Activated CD4-positive, alpha-beta memory T cell treated with anti-CD3 and anti-CD28 coated beads, Interleukin-2, amount 10 ng/mL, durations not matched to agents 7 days and 5 days (primary cell): ENCODE measurements around the gene ACSL3. TPM values are rescaled to one million over a fixed set of nuclear protein-coding genes. Genes with fewer than 3 reads are reported as not detected.

ENCODE experiments used
- CTCF ChIA-PET: fragments of 350-600 bp; sonication (Branson Sonifier 250); formaldehyde crosslinking; loops from one replicate; lab custom pipeline; 2021; ENCODE audit warnings: antibody characterized with exemption, inconsistent platforms; lab: Charles Lee
- POLR2A ChIA-PET: fragments of 350-600 bp; sonication (Branson Sonifier 250); formaldehyde crosslinking; loops from one replicate; lab custom pipeline; 2021; ENCODE audit warnings: antibody characterized with exemption; lab: Charles Lee
- DNase-seq: peaks from one replicate; pipeline ENCODE4 v3.0.0-alpha.2; 2020
- H3K27ac Mint-ChIP-seq: one replicate; pipeline ENCODE4 v1.8.0; 2021; ENCODE audit warnings: mild to moderate bottlenecking, mixed read lengths
- H3K27me3 Mint-ChIP-seq: one replicate; pipeline ENCODE4 v1.8.0; 2021; ENCODE audit warnings: mixed read lengths
- H3K36me3 Mint-ChIP-seq: one replicate; pipeline ENCODE4 v1.8.0; 2021; ENCODE audit warnings: low read depth, mixed read lengths
- H3K4me1 Mint-ChIP-seq: one replicate; pipeline ENCODE4 v1.8.0; 2021; ENCODE audit warnings: mixed read lengths
- H3K4me3 Mint-ChIP-seq: one replicate; pipeline ENCODE4 v1.8.0; 2021; ENCODE audit warnings: mild to moderate bottlenecking, mixed read lengths
- H3K9me3 Mint-ChIP-seq: one replicate; pipeline ENCODE4 v1.8.0; 2021; ENCODE audit warnings: mixed read lengths
- total RNA-seq, 2 experiments: library from RNA; stranded (reverse); gene quantifications; one replicate each; pipeline ENCODE4 v1.2.3, GENCODE V29; 2021

Gene ACSL3
- total RNA-seq, 2 experiments from 2014 or later = 49.5 to 57.2 TPM

DNA sequence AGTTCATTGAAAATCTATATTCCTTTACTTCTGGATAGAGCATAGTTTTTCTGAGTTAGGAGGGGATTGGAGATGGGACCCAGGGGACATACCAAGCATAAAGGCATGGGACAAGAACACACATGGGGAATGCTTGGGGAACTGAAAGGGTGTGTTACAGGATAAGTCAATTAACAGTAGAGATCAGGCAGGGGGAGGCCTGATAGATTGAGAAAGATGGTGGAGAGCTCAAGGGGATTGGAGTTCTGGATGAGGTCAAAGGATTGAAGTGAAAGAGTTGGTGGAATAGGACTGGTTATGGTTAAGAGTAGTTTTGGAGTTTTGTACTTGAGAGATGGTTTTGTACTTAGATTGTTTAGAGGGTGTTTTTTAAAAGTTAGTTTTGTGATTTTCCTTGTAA, 16.1 kb downstream of the ACSL3 start:
- Mint-ChIP-seq H3K9me3 (no peaks in the 10 kb centered on the region), H3K36me3 (no peaks in the 10 kb centered on the region), H3K27ac (no peak overlapping the region), H3K27me3 (no peaks in the 10 kb centered on the region), H3K4me3 (no peak overlapping the region), H3K4me1 (peaks cover 11% of the 10 kb centered on the region)
- POLR2A ChIA-PET = interaction anchor here (1.6 kb wide), 1 partner anchor 15 kb away, joined by 5 read pairs; no protein-coding TSS in a partner anchor
- no peak for DNase-seq
- CTCF ChIA-PET = no interaction called here

DNA sequence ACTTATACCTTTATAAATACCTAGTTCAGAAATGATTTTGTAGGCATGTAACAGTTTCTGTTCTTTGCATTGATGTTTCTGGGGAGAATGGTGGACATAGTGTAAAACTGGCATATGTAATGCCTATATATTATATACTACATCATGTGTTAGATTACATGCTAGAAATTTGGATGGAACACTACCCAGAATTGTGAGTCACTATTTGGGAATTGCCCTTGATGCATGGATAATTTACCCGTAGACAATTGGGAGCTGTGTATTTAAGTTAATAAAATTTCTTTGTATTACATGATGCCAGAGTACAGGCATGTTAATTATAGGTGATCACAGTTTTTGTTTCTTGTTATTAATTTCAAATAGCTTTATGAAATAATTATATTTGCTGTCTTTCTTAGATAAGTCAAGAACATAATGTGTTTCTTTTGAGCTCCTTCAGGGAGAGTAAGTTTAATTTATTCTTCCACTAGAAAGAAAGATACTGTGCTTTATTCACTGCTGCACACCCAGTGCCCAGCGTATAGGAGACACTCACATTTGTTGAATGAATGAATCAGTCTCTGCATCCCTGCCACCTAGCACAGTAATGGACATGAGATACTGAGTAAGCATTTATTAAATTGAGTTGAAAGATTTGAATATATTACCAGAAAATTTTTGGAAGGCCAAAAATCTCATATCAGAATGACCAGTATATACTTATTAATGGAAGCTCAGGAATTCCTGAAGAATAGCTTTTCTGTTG, 16.9 kb downstream of the ACSL3 start:
- POLR2A ChIA-PET = interaction anchor here (1.6 kb wide), 1 partner anchor 16 kb away, joined by 5 read pairs; no protein-coding TSS in a partner anchor
- Mint-ChIP-seq H3K27me3 (no peaks in the 10 kb centered on the region), H3K9me3 (no peaks in the 10 kb centered on the region), H3K4me3 (no peak overlapping the region), H3K36me3 (no peaks in the 10 kb centered on the region), H3K4me1 (peaks cover 11% of the 10 kb centered on the region), H3K27ac (no peak overlapping the region)
- CTCF ChIA-PET = interaction anchor here (0.7 to 1.3 kb wide), 5 partner anchors 10 to 61 kb away, joined by 3 read pairs; no protein-coding TSS in a partner anchor
- no peak for DNase-seq

DNA sequence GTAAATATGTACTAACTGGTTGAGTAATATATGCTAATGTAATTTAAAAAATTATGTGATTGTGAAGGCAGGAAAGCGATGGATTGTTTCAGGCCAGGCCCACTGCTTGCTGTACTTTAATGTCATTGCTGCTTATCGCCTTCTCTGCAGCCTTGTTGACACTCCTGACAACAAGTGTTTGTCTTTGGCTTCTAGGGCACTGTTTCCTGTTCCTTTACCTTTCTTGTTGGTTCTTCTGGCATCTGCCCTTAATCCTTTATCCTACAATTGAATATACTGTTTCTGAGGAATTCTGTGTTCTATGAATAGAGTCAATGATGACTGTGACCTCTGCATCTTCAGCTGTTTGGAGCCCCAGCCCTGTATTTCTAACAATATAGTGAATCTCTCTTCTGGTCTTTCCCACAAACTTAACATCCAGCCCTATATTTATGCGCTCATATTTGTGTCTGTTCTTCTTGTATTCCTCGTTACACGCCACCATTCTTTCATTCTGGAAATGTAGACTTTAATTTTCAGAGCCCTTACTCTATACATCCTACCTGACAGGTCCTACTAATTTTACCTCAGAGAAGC, 17.6 kb downstream of the ACSL3 start:
- no peak overlapping the region for H3K27ac Mint-ChIP-seq
- no peak for DNase-seq
- H3K27me3 Mint-ChIP-seq = no peaks in the 10 kb centered on the region
- peaks cover 11% of the 10 kb centered on the region for H3K4me1 Mint-ChIP-seq
- H3K9me3 Mint-ChIP-seq = no peaks in the 10 kb centered on the region
- ChIA-PET CTCF (interaction anchor here (0.9 to 1.3 kb wide), 4 partner anchors 10 to 30 kb away, joined by 3 read pairs; no protein-coding TSS in a partner anchor), POLR2A (no interaction called here)
- H3K36me3 Mint-ChIP-seq = no peaks in the 10 kb centered on the region
- no peak overlapping the region for H3K4me3 Mint-ChIP-seq

DNA sequence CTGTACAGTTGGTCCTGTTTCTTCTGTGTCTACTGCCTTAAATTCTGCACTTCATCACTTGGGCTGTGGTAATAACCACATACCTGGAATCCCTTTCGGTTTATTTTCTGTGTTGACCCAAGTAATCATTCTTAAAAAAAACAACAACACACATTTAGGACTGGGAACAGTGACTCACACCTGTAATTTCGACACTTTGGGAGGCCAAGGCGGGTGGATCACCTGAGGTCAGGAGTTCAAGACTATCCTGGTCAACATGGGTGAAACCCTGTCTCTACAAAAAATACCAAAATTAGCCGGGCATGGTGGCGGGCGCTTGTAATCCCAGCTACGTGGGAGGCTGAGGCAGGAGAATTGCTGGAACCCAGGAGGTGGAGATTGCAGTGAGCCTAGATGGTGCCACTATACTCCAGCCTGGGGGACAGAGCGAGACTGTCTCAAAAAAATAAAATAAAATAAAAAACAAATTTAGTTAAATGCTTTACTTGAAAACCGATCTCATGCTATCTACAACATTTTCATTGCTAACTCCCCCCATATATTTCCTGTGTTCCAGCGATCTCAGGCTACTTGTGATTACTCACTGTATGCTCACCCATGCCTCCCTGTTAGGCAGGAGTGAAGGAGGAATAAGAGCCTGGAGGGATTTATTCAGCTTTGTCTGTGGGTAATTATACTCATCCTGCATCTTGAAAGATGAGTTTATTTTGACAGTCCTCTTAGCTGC, 18.2 kb downstream of the ACSL3 start:
- H3K9me3 Mint-ChIP-seq = no peaks in the 10 kb centered on the region
- no peak overlapping the region for H3K27ac Mint-ChIP-seq
- no peak overlapping the region for H3K4me3 Mint-ChIP-seq
- ChIA-PET POLR2A (no interaction called here), CTCF (no interaction called here)
- H3K27me3 Mint-ChIP-seq = no peaks in the 10 kb centered on the region
- DNase-seq = no peak
- peaks cover 11% of the 10 kb centered on the region for H3K4me1 Mint-ChIP-seq
- H3K36me3 Mint-ChIP-seq = no peaks in the 10 kb centered on the region

DNA sequence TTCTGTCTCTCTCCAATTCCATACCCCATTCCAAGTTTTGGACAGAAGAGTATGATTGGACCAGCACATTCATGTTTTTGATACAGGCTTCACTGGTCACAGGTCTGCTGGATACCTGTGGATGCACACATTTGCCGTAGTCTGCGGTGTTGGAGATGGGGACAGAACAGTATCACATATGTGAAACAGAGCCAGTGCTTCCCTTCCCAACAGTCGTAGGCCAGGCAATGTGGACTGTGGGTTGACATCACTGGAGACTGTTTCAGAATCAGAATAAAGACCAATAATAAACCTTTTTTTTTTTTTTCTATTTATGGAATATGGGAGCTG, 18.7 kb downstream of the ACSL3 start:
- no peaks in the 10 kb centered on the region for H3K36me3 Mint-ChIP-seq
- H3K27ac Mint-ChIP-seq = no peak overlapping the region
- CTCF ChIA-PET = no interaction called here
- no peaks in the 10 kb centered on the region for H3K27me3 Mint-ChIP-seq
- H3K4me1 Mint-ChIP-seq = peaks cover 11% of the 10 kb centered on the region
- DNase-seq = no peak
- H3K9me3 Mint-ChIP-seq = no peaks in the 10 kb centered on the region
- POLR2A ChIA-PET = no interaction called here
- no peak overlapping the region for H3K4me3 Mint-ChIP-seq

DNA sequence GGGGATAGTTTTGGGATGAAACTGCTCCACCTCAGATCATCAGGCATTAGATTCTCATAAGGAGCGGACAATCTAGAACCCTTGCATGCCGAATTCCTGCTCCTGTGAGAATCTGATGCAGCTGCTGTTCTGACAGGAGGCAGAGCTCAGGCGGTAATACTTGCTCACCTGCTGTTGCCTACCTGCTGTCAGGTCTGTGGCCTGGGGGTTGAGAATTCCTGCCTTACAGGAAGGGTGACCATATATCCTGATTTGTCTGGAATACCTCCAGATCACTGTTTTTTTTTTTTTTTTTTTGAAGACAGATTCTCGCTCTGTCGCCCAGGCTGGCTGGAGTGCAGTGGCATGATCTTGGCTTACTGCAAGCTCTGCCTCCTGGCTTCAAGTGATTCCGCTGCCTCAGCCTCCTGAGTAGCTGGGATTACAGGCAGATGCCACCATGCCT, 21.7 kb downstream of the ACSL3 start:
- H3K27ac Mint-ChIP-seq = no peak overlapping the region
- POLR2A ChIA-PET = no interaction called here
- no peaks in the 10 kb centered on the region for H3K27me3 Mint-ChIP-seq
- no peaks in the 10 kb centered on the region for H3K36me3 Mint-ChIP-seq
- DNase-seq = no peak
- H3K9me3 Mint-ChIP-seq = no peaks in the 10 kb centered on the region
- CTCF ChIA-PET = no interaction called here
- H3K4me3 Mint-ChIP-seq = no peak overlapping the region
- peaks cover 9% of the 10 kb centered on the region for H3K4me1 Mint-ChIP-seq

DNA sequence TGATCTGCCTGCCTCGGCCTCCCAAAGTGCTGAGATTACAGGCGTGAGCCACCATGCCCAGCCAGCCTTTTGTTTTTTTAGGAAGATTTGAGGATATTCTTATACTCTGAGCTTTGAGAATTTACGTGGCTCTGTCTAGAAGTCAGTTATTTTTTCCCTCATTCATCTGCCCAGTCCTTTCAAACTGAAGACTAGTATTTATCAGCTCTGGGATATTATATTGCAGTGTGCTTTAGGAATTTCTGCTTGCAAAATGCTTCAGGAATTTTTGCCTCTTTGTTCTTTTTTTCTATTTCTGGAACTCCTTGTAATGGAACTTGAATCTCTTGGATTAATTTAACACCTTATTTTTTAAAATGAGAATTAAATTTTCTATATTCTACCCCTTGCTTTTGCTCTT, 22.6 kb downstream of the ACSL3 start:
- ChIA-PET CTCF (no interaction called here), POLR2A (no interaction called here)
- peaks cover 3% of the 10 kb centered on the region for H3K36me3 Mint-ChIP-seq
- DNase-seq = no peak
- H3K4me1 Mint-ChIP-seq = peaks cover 8% of the 10 kb centered on the region
- no peaks in the 10 kb centered on the region for H3K27me3 Mint-ChIP-seq
- H3K27ac Mint-ChIP-seq = no peak overlapping the region
- H3K9me3 Mint-ChIP-seq = no peaks in the 10 kb centered on the region
- no peak overlapping the region for H3K4me3 Mint-ChIP-seq

DNA sequence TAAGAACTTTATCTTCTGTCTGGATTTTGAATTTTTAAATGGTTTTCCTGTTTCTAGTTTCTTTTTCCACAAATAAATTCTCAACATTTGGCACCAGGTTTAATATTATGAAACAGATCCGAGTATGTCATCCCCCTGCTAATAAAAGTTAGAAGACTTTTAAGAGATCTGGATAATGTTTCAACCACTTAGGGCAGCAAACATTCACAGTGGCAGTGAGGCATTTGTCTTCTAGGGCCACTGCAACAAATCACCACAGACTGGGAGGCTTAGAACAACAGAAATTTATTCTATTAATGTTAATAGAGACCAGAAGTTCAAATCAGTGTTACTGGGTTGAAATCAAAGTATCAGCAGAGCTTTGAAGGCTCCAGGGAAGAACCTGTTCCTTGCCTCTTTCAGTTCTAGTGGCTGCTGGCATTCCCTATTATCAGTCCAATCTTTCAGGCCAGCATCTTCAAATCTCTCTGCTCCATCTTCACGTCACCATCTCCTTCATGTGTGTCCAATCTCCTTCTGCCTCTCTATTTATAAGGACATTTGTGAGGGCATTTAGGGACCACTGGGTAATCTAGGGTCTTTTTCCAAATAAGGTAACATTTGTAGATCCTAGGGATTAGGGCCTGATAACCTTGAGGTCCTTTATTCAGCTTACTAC, 23.4 kb downstream of the ACSL3 start:
- H3K4me1 Mint-ChIP-seq = peaks cover 2% of the 10 kb centered on the region
- H3K27ac Mint-ChIP-seq = no peak overlapping the region
- H3K4me3 Mint-ChIP-seq = no peak overlapping the region
- no peak for DNase-seq
- peaks cover 3% of the 10 kb centered on the region for H3K36me3 Mint-ChIP-seq
- no peaks in the 10 kb centered on the region for H3K9me3 Mint-ChIP-seq
- ChIA-PET POLR2A (interaction anchor here (1.4 kb wide), 1 partner anchor 22 kb away, joined by 3 read pairs; no protein-coding TSS in a partner anchor), CTCF (no interaction called here)
- H3K27me3 Mint-ChIP-seq = no peaks in the 10 kb centered on the region

DNA sequence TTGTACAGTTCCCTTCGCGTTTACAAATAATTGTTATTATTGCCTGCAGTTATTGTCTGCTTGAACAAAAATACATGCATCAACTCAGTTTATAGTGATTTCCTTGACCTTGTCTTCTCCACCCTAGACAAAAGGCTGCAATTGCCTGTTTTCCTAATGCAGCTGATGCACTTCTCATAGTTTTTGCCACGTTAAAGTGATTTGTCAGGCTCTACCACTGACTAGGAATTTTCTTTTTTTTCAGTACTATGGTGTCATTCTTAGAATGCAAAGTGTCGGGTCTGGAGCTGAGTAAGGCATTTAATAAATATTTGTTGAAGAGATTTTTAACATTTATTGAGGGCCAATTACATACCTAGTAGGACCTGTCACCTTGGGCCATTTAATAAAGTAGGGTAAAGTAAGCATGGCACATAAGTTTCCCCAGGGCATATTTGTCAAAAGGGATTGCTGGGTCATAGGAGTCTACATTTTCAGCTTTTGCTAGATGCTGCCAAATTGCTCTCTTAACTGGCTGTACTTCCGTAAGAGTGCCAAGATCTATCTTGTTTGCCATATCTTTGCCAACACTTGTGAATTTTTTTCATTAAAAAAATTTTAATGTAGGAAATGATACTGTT, 24.1 kb downstream of the ACSL3 start:
- CTCF ChIA-PET = no interaction called here
- DNase-seq = no peak
- peaks cover 3% of the 10 kb centered on the region for H3K36me3 Mint-ChIP-seq
- no peaks in the 10 kb centered on the region for H3K27me3 Mint-ChIP-seq
- no peak overlapping the region for H3K27ac Mint-ChIP-seq
- POLR2A ChIA-PET = interaction anchor here (1.4 kb wide), 1 partner anchor 23 kb away, joined by 3 read pairs; no protein-coding TSS in a partner anchor
- H3K4me3 Mint-ChIP-seq = no peak overlapping the region
- H3K4me1 Mint-ChIP-seq = peaks cover 1% of the 10 kb centered on the region
- no peaks in the 10 kb centered on the region for H3K9me3 Mint-ChIP-seq

DNA sequence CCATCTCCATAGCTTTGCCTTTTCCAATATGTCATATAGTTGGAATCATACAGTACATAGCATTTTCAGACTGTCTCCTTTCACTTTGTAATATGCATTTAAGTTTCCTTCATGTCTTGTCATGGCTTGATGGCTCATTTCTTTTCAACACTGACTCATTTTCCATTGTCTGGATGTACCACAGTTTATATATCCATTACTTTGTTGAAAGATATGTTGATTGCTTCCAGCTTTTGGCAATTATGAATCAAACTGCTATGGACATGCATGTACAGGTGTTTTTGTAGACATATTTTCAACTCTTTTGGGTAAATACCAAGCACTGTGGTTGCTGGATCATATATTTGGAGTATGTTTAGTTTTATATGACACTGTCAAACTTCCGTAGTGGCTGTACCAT, 26.3 kb downstream of the ACSL3 start:
- ChIA-PET POLR2A (no interaction called here), CTCF (no interaction called here)
- Mint-ChIP-seq H3K36me3 (peaks cover 3% of the 10 kb centered on the region), H3K4me1 (peaks cover 1% of the 10 kb centered on the region), H3K27me3 (no peaks in the 10 kb centered on the region), H3K27ac (no peak overlapping the region), H3K9me3 (no peaks in the 10 kb centered on the region), H3K4me3 (no peak overlapping the region)
- no peak for DNase-seq

DNA sequence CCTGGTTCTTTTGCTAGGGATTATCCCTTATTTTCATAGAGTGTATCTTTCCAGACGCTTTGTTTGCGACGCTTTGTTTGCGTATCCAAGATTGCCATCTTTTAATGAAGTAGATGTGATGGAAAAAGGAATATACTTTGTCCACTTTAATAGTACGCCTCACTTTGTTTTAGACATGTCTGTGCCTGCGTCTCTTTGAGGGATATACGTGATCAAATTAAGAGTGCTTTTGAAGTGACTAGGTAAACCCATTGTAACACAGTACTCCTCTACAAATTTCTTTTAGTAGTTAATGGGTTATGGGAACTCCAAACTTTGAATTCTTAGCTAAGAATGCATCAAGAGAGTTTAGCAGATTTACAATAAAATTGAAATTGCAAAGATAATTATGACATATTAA, 27.9 kb downstream of the ACSL3 start:
- peaks cover 1% of the 10 kb centered on the region for H3K4me1 Mint-ChIP-seq
- no peak overlapping the region for H3K4me3 Mint-ChIP-seq
- no peaks in the 10 kb centered on the region for H3K9me3 Mint-ChIP-seq
- ChIA-PET CTCF (interaction anchor here (0.6 kb wide), 1 partner anchor 228 kb away, joined by 4 read pairs; no protein-coding TSS in a partner anchor), POLR2A (no interaction called here)
- H3K27me3 Mint-ChIP-seq = no peaks in the 10 kb centered on the region
- H3K36me3 Mint-ChIP-seq = peaks cover 3% of the 10 kb centered on the region
- no peak for DNase-seq
- H3K27ac Mint-ChIP-seq = no peak overlapping the region

DNA sequence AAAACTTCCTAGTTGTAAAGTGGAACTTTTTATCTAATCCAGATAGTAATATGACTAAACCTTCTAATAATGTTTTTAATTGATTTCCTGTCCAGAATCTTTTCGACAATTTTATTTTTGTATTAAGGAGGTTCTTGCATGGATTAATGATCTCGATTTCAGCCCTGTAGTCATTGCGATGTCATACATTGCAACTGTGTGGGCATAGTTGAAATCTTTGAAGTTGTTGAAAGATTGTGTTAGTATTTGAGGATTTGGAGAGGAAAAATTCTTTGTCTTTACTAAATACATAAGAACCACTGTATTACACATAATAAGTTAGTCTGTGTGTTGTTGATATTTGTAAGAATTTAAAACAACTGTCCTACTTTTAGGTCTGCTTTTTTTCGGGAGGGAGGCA, 31.1 kb downstream of the ACSL3 start:
- H3K27ac Mint-ChIP-seq = no peak overlapping the region
- POLR2A ChIA-PET = no interaction called here
- CTCF ChIA-PET = interaction anchor here (0.9 kb wide), 1 partner anchor 11 kb away, joined by 6 read pairs; no protein-coding TSS in a partner anchor
- H3K4me3 Mint-ChIP-seq = no peak overlapping the region
- H3K36me3 Mint-ChIP-seq = peaks cover 3% of the 10 kb centered on the region
- no peaks in the 10 kb centered on the region for H3K27me3 Mint-ChIP-seq
- no peak for DNase-seq
- H3K9me3 Mint-ChIP-seq = no peaks in the 10 kb centered on the region
- H3K4me1 Mint-ChIP-seq = no peaks in the 10 kb centered on the region
